Activated B cell treated with CpG ODN at 0.5 μM for 24 hours (primary cell): ENCODE results near the gene SCYGR3. TPM values are rescaled to one million over a fixed set of nuclear protein-coding genes. Genes with fewer than 3 reads are reported as not detected.

Experiments used
- ATAC-seq: fragments of 200-7000 bp; cut with Tn5 transposase; one replicate; pipeline ENCODE4 v1.10.0; 2021; ENCODE audit warnings: low read depth, mild to moderate bottlenecking, moderate library complexity
- CTCF ChIA-PET: fragments of 350-600 bp; sonication (Branson Sonifier 250); formaldehyde crosslinking; loops from one replicate; lab custom pipeline; 2021; ENCODE audit warnings: antibody characterized with exemption; lab: Charles Lee
- POLR2A ChIA-PET: fragments of 350-600 bp; sonication (Branson Sonifier 250); formaldehyde crosslinking; loops from one replicate; lab custom pipeline; 2021; ENCODE audit warnings: antibody characterized with exemption; lab: Charles Lee
- DNase-seq: peaks from one replicate; pipeline ENCODE4 v3.0.0; 2022
- H3K27ac Mint-ChIP-seq: one replicate; pipeline ENCODE4 v1.8.0; 2020; ENCODE audit warnings: mixed read lengths
- H3K27me3 Mint-ChIP-seq: one replicate; pipeline ENCODE4 v1.8.0; 2021; ENCODE audit warnings: mixed read lengths
- H3K36me3 Mint-ChIP-seq: one replicate; pipeline ENCODE4 v1.8.0; 2021; ENCODE audit warnings: low read depth, mixed read lengths
- H3K4me1 Mint-ChIP-seq: one replicate; pipeline ENCODE4 v1.8.0; 2021; ENCODE audit warnings: mixed read lengths
- H3K4me3 Mint-ChIP-seq: one replicate; pipeline ENCODE4 v1.8.0; 2020; ENCODE audit warnings: mild to moderate bottlenecking, mixed read lengths
- H3K9me3 Mint-ChIP-seq: one replicate; pipeline ENCODE4 v1.8.0; 2020; ENCODE audit warnings: mixed read lengths
- intact Hi-C: fragments of 100-400 bp; cut with micrococcal nuclease; formaldehyde crosslinking; loops from one replicate; pipeline ENCODE4 v1.15.1; 2024
- total RNA-seq: library from RNA; stranded (reverse); gene quantifications from 2 replicates; pipeline ENCODE4 v1.2.3, GENCODE V29; 2022
- TF ChIP-seq, protein P1 (sequence below): fragments of 200-600 bp; IDR thresholded peaks from one replicate; pipeline ENCODE4 v1.8.0; 2022; ENCODE audit warnings: antibody characterized with exemption, mild to moderate bottlenecking

The SCYGR3 gene
- total RNA-seq, 1 donor from 2014 or later: not detected

DNA sequence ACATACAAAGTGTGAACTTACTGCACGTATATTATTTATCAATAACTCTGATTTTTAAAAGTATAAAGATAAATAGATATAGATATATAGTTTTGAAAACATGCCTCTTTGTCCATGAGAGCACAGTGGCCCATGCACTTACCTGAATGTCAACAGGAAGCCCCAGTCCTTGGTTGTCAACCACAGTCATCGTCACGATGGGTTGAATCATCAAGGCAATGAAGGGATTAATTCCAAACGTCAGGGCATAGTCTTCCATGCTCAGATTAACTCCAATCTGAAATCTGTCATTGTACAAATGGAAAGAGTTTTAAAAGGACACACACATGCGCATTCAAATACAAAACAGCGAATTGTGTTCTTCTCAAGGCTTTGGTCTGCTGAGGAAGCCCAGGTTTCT is 18.2 kb upstream of the SCYGR3 start:
- TF ChIP-seq, protein P1, sequence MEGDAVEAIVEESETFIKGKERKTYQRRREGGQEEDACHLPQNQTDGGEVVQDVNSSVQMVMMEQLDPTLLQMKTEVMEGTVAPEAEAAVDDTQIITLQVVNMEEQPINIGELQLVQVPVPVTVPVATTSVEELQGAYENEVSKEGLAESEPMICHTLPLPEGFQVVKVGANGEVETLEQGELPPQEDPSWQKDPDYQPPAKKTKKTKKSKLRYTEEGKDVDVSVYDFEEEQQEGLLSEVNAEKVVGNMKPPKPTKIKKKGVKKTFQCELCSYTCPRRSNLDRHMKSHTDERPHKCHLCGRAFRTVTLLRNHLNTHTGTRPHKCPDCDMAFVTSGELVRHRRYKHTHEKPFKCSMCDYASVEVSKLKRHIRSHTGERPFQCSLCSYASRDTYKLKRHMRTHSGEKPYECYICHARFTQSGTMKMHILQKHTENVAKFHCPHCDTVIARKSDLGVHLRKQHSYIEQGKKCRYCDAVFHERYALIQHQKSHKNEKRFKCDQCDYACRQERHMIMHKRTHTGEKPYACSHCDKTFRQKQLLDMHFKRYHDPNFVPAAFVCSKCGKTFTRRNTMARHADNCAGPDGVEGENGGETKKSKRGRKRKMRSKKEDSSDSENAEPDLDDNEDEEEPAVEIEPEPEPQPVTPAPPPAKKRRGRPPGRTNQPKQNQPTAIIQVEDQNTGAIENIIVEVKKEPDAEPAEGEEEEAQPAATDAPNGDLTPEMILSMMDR: no peak
- ATAC-seq (no peak), DNase-seq (no peak)
- Mint-ChIP-seq H3K9me3 (no peaks in the 10 kb centered on the region), H3K36me3 (no peaks in the 10 kb centered on the region), H3K4me3 (no peak overlapping the region), H3K4me1 (no peaks in the 10 kb centered on the region), H3K27ac (no peak overlapping the region), H3K27me3 (peaks cover 14% of the 10 kb centered on the region)
- CTCF ChIA-PET: no interaction called here
- POLR2A ChIA-PET: no interaction called here
- intact Hi-C loops: no loop called here

DNA sequence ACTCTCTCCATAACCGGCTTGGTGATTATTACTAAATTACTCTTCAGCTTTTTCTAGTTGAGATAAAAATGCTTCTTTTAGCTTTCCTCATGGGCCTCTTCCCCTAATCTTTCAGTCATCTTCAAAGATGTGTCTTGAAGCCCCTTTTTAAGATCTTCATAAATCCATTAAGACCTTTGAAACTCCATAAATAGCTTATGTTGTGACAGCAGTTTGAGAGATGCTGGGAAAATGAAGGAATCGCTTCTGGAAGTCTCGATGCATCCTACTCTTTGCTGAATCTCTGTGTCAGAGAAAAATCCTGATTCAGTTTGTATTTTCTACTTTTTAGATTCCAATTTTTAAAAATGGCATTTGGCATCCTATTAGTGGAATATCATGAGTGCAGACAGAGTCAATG is 15.7 kb upstream of the SCYGR3 start:
- Mint-ChIP-seq H3K4me1 (no peaks in the 10 kb centered on the region), H3K36me3 (no peaks in the 10 kb centered on the region), H3K9me3 (no peaks in the 10 kb centered on the region), H3K27me3 (peaks cover 16% of the 10 kb centered on the region), H3K27ac (no peak overlapping the region), H3K4me3 (no peak overlapping the region)
- POLR2A ChIA-PET: no interaction called here
- ATAC-seq: no peak
- CTCF ChIA-PET: interaction anchor here (2.0 kb wide), 1 partner anchor 28 kb away, joined by 4 read pairs; no protein-coding TSS in a partner anchor
- intact Hi-C loops: no loop called here
- TF ChIP-seq, protein P1: no peak
- DNase-seq: no peak

DNA sequence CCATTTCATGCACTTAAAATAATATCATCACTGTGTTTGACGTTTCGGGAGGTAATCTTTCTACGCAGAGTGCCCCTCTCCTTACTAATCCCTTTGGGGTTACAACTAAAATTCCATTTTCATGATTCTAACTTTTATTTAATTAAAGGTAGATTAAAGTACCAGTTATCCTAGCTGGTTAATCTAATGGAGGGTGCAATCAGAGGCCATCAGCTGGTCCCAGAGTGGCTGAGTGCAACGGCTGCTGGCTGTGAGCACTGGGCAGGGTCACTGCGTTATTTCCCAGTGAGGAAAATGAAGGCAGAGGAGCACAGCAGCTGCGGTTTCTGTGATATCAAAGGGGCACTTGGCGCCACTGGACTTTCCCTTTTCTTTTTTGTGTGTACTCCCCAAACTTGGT is 14.8 kb upstream of the SCYGR3 start:
- POLR2A ChIA-PET: no interaction called here
- intact Hi-C loops: no loop called here
- no peak overlapping the region for H3K27ac Mint-ChIP-seq
- DNase-seq (no peak), ATAC-seq (no peak)
- H3K4me1 Mint-ChIP-seq: no peaks in the 10 kb centered on the region
- H3K27me3 Mint-ChIP-seq: peaks cover 14% of the 10 kb centered on the region
- H3K9me3 Mint-ChIP-seq: no peaks in the 10 kb centered on the region
- TF ChIP-seq, protein P1: no peak
- CTCF ChIA-PET: no interaction called here
- H3K4me3 Mint-ChIP-seq: no peak overlapping the region
- no peaks in the 10 kb centered on the region for H3K36me3 Mint-ChIP-seq

DNA sequence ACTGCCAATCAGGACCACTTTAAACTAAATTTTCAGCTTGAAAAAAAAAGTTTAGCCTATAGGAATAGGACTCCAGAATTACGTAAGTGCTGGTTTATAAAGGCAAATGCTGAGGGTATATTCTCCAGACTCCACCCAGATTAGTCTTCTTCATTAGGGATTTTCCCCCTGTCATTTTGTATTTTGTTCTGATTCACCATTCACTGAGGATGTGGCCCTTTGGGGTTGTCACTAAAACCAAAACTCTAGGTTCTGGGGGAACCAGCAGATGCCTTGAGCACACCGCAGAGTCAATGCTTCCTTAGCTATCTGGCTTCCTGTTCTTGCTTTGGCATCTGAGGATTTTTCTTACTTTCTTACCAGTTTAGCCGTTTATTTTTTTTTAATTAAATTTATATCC is 13.1 kb upstream of the SCYGR3 start:
- TF ChIP-seq, protein P1: no peak
- ChIA-PET CTCF (interaction anchor here (1.2 kb wide), 1 partner anchor 30 kb away, joined by 3 read pairs; no protein-coding TSS in a partner anchor), POLR2A (no interaction called here)
- H3K27me3 Mint-ChIP-seq: peaks cover 12% of the 10 kb centered on the region
- no peak for DNase-seq
- no peak overlapping the region for H3K4me3 Mint-ChIP-seq
- H3K9me3 Mint-ChIP-seq: no peaks in the 10 kb centered on the region
- H3K27ac Mint-ChIP-seq: no peak overlapping the region
- no peaks in the 10 kb centered on the region for H3K4me1 Mint-ChIP-seq
- intact Hi-C loops: no loop called here
- no peaks in the 10 kb centered on the region for H3K36me3 Mint-ChIP-seq
- ATAC-seq: peak; percentile 50

DNA sequence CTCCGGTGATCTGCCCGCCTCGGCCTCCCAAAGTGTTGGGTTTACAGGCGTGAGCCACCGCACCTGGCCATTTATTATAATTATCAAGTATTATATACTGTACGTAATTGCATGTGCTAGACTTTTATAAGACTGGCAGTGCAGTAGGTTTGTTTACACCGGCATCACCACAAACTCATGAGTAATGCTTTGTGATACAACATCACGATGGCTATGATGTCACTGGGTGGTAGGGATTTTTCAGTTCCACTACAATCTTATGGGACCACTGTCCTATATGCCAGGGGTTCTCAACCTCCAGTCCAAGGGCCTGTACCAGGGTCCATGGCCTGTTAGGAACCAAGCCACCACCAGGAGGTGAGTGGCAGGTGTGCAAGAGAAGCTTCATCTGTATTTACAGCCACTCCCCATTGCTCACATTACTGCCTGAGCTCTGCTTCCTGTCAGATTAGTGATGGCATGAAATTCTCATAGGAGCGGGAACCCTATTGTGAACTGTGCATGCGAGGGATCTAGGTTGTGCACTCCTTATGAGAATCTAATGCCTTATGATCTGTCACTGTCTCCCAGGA is 12.0 kb upstream of the SCYGR3 start:
- CTCF ChIA-PET: no interaction called here
- Mint-ChIP-seq H3K36me3 (no peaks in the 10 kb centered on the region), H3K9me3 (peaks cover under 1% of the 10 kb centered on the region), H3K4me1 (no peaks in the 10 kb centered on the region), H3K27me3 (peaks cover 12% of the 10 kb centered on the region), H3K4me3 (no peak overlapping the region), H3K27ac (no peak overlapping the region)
- no peak for DNase-seq
- intact Hi-C loops: no loop called here
- POLR2A ChIA-PET: no interaction called here
- no peak for ATAC-seq
- TF ChIP-seq, protein P1: no peak
